NCI-H226 (cell line): ENCODE data around the gene COL4A6.
"Not testable (repeated sequence)": the region's sequence is repeated elsewhere in the genome, so short reads cannot be mapped to it uniquely, and the experiment has no call there.

Source experiments
- DNase-seq: peaks from one replicate; pipeline ENCODE4 v3.0.0-alpha.2; 2015

Gene COL4A6

DNA sequence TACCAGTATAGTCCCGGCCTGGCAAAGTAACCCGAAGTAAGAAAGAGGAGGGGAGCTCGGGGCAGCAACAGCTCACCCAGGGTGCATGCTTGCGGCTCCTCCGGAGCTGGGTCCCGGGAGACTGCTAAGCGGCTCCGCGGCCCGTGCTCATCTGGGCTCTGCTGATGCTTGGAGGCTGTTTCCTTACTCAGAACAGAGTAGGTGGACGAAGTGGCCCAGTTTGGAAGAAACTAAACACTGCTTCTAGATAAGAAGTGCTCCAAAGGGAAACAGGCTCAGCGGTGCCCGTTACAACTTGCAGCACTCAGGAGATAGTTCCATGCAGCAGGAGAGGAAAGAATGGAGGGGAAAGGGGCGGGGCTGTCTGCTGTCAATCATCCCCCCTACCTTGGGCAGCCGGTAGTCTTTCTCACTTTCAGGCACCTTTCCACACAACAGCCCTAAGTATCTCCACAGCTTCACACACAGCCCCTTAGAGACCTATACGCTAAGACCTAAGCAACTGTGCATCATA, at the start of gene COL4A6:
Gene COL4A6 (minus strand): TSS at position 313 of the 514 bp plus-strand sequence. CDS start 226 bp downstream, at position 87.
- DNase-seq = no peak

DNA sequence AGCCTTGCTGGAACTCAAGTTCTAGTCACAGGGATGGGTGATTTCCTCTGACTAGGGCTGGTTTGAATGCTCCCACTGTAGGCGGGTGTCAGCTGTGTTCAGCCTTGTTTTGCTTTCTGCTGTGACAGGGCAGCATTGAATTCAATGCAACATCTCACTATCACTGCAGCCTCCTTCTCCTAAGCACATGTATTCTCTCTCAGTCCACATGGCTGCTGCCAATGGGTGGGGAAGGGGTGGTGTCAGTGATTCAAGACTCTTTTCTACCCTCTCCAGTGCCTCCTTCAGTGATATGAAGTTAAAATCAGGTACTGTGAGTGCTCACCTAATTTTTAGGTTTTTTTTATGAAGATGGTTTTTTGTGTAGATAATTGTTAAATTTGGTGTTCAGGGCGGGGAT, 47.7 kb upstream of the COL4A6 start:
- DNase-seq = no peak

DNA sequence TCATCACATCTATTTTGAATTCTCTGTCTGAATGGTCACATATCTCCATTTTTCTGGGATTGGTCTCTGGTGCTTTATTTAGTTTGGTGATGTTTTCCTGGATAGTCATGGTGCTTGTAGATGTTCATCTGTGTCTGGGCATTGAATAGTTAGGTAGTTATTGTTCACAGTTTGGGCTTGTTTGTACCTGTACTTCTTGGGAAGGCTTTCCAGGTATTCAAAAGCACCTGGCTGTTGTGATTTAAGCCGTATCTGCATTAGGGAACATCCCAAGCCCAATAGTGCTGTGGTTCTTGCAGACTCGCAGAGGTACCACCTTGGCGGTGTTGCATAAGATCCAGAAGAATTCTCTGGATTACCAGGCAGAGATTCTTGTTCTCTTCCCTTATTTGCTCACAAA, 46.0 kb upstream of the COL4A6 start:
- no peak for DNase-seq

DNA sequence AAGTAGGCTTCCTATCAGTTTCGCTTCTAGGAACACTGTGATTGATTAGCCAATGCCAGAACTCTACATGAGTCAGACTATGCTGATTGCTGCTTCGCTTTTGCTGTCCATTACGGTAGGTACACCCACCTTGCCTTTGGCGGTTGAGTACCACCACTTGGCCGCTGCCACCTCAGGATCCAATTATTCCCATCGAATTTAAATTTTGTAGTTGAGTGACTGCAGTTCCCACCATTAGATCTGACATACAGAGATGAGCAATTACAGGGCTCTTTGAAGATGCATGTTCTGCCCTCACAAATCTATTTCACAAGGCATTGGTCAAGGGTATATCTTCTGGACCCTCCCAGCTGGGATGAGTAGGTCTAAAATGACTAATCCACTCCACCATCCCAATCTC, 43.3 kb upstream of the COL4A6 start:
- not testable (repeated sequence) for DNase-seq

DNA sequence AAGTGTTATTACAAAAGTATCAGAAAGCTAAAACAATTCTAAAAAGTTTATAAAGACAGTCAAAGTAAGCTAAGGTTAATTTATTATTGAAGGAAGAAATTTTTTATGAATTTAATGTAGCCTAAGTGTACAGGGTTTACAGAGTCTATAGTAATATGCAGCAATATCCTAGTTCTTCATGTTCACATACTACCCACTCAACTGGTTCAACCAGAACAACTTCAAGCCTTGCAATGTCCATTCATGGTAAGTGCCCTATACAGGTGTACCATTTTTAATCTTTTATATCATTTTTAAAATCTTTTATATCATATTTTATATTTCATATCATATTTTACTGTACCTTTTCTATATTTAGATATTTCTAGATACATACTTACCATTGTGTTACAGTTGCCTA, 35.8 kb upstream of the COL4A6 start:
- no peak for DNase-seq

DNA sequence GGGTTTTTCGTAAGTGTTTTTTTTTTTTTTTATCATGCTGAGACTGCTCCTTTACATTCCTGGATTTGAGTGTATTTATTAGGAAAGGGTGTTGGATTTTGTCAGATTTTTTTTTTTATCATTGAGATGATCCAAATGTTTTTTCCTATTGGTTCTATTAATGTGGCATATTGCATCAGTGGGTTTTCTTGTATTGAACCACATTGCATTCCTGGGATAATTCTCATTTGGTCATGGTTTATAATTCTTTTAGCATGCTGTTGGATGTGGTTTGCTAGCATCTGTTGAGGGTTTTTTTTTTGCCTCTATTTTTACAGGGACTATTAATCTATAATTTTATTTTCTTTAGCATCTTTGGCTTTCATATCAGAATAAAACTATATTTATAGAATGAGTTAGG, 30.3 kb upstream of the COL4A6 start:
- DNase-seq = peak; percentile 16

DNA sequence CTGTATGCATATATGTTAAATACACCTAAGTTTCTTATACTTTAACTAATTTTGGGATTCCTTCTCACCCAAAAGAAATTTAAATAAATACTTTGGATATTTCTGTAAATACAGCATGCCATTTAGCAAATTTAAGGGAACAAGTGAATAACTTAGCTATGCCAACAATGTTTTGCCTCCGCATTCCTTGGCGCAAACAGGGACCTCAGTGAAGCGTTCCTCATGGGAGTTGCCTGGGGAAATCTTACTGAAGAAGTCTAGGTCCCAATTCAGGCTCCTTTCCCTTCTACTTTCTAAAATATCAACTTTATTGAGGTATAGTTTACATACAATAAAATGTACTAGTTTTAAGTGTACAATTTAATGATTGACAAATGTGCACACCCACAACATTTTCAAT, 26.4 kb upstream of the COL4A6 start:
- DNase-seq = peak; percentile 42

DNA sequence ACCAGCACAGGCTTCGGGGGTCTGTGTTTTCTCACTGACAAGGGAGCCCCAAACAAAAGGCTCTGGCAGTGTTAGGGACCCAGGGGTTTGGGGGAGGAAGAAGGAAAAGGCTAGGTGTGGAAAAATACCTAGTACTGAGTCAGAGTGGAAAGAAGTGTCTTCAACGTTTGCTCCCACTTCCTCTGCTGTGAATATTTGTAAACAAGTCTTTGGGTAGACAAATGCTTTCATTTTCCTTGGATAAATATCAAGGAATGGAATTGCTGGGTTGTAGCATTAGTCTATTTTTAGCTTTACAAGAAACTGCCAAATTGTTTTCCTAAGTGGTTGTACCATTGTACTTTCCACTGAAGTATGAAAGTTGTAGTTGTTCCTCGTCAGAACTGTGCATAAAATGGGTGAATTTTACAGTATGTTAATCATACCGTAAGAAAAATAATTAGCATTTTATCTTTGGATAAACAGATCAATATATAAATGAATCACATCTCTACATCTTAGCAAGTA, 18.8 kb upstream of the COL4A6 start:
- DNase-seq = peak; percentile 9

DNA sequence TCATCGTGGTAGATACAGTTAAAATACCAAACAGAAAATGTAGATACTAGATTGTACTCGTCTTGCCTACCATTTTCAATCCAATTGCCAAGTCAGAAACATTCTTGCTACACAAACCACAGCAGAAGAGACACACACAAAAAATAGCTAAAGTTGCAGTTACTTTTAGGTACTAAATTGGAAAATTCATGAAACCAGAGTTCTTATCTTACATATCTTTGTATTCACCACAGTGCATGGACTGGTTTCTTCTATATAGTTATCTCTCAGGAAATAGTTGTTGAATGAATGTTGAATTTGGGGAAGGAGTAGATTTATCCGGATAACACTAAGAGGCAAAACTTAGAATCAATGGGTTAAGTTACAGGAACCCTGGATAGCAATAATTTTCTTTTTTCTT, 15.6 kb upstream of the COL4A6 start:
- DNase-seq = no peak

DNA sequence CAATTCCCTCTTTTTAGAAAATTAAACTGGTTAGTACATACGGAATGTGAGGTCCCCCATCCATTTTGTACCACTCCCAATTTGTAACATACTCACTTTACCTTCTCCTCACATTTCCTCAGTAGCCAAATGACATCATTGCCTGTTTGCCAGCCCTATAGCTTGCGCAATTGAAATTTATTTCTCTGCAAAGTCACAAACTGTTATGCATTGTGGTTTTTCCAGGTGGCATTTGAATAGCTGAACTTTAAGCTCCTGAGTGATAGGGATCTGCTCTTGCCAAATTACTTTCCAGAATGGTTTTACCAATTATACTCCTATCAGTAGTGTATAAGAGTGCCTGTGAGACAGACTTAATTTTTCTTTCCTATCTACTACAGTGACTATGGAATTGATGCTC, 9.1 kb upstream of the COL4A6 start:
- peak; percentile 29 for DNase-seq

DNA sequence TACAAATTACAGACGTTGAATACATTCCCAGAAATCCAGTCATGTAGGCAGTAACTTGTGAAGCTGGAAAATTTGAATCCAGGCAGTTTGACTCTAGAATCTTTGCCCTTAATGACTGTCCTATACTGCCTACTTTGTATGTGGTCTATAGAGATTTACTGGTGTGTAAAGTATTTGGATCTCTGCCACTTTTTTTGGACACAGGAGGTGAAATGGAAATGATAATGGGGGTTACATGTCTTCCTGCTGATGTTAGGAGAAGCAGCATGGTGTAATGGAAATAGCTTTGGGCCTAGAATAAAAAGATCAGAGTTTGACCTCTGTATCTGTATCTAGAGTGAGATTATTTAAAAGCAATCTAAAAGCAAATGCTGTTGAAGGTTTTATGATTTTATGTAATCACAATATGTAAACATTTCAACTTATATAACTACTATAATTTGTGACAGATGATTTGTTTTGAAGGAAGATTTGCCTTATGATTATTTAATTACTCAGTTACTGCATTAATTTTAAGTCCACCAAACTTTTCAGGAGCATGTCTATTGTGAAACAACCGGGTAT, 4.8 kb upstream of the COL4A6 start:
- peak; percentile 16 for DNase-seq

DNA sequence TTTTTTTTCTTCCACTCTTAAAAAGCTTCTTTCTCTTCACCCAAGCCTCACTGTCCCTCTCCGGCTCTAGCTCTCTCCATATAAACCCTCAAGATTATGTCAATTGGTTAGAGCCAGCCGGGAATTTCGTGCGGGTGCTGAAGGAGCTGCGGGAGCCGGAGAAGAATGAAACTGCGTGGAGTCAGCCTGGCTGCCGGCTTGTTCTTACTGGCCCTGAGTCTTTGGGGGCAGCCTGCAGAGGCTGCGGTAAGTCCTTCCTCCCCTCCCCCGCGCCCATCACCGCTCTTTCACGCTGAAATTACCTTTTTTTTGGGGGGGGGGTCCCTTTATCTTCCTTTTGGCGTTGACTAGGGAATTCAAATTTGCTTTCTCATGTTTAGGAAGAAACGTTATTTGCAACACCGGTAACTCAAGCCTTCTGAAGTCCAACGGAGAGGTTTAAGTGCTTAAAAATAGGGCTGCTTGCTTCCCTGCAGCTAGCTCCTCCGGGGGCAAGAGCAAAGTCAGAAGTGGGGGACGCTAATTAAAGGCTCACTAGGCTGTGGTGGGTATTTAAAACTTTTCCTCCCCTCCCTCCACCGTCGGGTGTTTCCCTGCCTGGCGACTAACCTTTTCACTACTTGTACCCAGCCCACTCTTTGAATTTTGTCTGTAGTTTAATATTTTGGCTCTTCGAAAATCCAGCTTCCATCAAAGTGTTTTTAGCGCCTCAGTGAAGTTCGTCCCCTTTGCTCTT, 1.9 kb upstream of the COL4A6 start:
- DNase-seq = no peak

DNA sequence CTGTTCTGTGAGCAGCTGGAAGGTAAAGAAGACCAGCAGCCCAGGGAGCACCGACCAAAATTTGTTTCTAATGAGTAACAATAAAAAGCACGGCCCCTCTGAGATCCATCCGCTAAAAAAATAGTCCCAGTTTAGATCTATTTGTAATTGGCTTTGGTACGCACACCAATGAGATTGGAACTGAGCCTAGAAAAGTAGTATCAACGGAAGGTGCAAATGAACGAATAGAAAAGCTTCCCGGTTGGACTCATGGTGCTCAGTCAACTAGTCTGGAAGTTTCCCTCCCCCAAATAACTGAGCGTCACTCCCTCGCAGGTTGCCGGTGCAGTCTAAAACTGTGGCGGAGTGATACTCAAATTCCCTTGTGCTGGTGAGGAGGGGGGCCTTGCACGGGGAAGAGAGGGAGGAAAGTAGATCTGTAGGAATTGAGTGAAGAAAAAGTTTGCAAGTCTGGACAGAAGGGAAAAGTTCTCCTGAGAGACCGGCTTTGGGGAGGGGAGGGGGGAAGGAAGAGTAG, 1.3 kb upstream of the COL4A6 start, which contains the start of gene COL4A5:
Gene COL4A5 (plus strand): TSS at position 413 of the 517 bp plus-strand sequence. CDS start 288 bp downstream, outside the sequence.
- peak; percentile 90 for DNase-seq

DNA sequence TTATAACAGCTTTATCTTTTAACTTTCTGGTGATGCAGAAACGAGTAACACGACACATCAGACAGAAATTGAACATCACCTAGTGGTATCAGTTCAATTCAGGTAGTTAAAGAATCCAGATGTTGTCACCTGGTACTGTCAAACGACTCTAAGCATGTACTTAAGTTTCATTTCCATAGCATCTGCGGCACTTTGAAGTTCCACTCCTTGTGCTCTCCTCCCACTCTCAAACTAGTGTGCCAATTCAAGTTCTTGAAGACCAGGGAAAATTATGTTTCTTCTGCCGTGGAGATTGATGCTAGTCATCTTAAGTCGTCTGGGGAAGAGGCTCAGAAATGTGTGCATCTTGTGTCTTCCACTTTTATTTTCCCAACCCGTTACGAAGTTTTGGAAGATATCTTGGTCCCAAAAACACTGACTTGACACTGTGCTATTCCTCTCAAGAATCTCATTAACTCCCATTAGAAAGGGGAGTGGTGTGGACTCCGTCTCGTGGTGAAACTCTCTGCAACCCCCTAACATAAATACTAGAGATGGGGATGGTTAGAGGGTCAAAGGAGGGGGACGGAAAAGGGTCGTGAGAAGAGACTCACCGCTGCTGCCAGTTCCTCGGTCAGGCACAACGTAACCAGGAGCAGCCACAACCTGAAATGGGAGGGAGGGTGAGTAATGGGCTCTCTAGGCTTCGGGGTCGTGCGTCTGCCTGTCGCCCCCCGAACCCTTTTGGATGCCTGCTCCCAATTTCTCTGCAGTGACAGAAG, 693 bp downstream of the COL4A6 start:
- no peak for DNase-seq

DNA sequence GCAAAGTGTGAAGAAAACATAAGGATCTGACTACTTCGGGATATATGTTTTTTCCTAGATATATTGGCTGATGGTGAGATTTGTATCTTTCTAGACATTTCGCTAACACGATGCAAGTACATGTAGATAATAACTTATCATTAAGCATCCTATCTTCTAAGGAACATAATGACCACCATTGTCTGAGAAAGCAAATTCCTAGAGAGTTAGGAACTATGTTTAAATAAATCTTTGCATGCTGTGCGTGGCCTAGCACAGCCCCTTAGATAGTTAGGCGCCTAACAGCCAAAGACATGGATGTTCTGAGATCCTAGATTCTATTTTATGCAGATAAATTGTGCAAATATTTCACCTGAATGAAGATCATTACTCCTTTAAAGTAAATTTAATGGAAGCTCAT, 3.0 kb downstream of the COL4A6 start:
- no peak for DNase-seq

DNA sequence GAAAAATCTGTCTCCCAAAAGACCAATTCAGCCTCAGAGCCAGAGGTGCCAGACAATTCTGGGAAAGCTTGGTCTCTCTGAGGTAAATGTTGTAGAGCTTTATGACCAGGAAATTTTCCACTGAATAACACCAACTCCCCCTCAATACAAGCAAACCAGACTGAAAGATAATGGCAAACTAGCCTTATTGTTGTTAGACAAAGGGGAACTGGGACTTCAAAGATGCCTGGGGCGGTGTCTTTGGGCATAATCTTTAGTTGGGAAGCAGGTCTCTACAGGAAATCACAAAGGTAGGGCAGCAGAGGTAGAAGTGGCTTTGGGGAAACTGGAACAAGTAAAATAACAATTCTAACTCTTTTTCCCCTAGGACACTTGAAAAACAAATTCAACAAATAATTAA, 12.0 kb downstream of the COL4A6 start:
- DNase-seq = no peak

DNA sequence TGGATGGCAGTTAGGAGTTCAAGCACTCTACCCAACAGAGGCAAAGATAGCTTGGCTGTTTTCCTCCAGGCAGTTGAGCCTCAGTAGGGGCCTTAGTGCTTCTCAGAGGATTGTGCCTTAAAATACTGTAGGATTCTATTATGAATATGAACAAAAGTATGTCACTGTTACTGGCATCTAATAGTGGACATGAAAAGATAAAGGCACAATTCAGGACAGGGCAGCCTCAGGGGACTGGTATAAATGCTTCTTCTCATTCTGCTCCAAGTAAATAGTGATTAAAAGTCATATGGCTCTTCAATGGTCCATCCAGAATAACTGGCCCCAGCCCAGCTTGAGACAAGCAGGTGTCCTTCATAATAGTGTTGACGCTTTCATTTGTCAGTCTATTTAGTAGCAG, 17.7 kb downstream of the COL4A6 start:
- no peak for DNase-seq

DNA sequence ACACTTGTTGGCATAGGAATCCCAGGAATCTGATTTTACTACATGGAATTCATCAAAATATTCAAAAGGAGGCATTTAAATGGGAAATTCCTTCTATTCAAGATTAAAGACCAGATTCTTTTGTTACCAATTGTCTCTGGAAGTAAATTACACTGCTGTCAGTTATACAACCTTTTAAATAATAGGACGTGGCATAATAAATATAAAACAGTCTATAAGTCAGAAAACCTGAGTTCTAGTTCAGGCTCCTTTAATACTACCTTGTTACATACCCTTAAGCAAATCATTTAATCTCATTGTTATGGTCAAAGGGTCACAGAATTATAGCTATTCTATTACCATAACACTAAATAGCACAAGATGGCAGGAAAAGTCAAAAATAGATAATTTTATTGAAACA, 18.8 kb downstream of the COL4A6 start:
- no peak for DNase-seq

DNA sequence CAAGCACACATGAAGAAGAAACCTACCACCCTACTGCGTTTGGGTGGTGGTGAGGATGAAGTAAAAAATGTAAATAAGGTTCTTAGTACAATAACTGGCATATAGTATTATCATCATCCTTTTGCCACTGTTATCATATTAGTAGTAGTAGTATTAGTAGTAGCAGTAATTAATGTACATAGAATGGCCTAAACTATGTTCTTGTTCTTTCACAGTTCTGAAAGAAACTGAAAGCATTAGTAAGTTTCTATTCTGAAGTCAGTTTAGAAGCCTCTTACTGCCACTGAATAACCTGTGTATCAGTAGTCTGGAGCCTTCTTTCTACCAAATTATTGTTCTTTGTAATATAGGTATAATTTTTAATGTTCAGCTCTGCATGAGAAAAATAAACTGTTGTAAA, 21.0 kb downstream of the COL4A6 start:
- no peak for DNase-seq

DNA sequence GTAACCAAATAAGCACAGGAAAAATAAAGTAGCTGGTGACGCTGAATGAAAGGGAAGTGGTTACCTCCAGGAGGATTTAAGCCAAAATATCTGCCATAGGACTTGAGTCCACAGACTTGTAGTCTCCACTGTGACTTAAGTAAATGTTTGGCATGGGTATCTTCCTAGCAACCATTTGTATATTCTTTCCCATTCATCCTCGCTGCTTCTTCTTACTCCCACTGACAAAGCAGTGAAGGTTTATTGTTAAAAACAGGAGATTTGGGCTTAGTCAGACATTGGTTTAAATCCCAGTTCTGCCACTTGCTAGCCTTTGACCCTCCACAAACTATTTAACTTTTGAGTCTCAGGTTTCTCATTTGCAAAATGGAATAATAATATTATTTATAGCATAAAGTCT, 22.3 kb downstream of the COL4A6 start:
- no peak for DNase-seq

DNA sequence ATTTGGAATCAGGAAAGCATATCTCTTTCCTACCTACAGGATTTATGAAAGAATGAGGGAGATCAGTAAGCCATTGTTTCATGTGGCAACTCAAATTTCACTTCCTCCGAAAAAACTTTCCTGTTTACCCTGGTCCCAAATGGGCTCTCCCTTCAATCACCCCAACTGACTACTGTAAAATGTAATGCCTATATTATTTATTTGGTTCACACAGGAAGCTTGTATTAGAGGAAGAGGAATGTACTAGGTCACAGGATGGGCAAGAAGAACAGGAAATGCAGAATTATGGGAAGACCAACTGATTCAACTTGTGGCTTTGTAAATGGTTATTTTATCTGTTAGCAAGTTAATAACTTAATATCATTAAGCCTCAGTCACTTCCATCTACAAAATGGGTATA, 23.1 kb downstream of the COL4A6 start:
- DNase-seq = no peak

DNA sequence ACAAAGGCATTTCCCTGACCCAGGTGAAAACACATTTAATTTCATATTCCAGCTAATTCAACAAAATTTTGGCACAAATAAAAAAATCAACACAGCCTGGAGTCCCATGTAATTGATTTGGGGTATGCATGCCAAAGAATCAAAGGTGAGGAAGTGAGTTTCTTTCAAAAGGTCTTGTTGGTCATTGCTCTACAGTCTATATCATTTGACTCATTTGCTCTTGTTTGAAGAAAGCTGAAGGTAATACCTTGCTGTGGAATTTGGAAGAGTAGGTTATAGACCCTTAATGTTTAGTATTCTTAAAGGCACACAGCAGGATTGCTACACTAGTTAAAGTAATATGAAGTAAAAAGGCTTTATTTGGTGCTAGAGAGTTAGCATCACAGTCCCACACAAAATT, 25.4 kb downstream of the COL4A6 start:
- DNase-seq = no peak

DNA sequence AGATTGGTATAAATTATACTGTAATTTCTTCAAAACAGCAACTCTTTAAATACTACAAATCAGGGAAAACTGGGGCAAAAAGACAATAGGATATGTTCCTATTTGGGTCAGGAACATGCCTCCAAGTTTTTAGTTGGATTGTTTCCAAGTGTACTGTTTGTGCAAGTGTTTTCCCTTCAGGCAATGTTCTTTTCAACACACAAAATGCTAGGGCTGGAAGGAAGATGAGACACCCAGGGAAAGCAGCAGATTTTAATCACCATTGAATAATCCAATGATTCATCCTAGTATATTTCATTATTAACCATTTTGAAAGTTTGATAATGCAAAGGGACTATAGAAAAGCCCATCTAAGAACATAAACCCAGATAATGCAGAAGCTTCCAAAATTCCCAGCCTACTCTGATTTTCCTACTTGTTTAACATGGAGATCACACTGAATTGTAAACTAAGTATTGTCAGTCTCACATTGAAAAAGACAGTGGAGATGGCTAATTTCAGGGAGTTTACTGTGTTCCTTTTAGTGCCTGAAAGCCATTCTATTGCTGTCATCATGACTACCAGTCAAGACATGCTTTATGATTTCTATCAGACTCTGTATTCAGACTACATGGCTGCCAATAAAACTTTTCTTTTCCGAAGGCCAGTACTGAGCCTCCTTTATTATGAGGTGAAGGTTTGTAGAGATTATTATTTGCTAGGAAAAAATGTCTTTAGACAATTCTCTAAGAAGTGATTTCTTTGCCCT, 38.6 kb downstream of the COL4A6 start:
- DNase-seq = peak; percentile 66
